Trophoblast cell (in vitro differentiated cells and primary cell): ENCODE results near the gene ZC3H8.

ENCODE experiments used
- DNase-seq, 2 donors: peaks; one replicate each; pipeline ENCODE4 v3.0.0-alpha.2; 2016
- H2AFZ ChIP-seq: 2 replicates; pipeline ENCODE4 v1.6.1; 2013; ENCODE audit warnings: low read length, moderate library complexity, mild to moderate bottlenecking; ENCODE audit not compliant: insufficient read depth, poor library complexity
- H2AK5ac ChIP-seq: 2 replicates; pipeline ENCODE4 v1.6.1; 2013; ENCODE audit warnings: mild to moderate bottlenecking, low read length
- H2BK120ac ChIP-seq: 2 replicates; pipeline ENCODE4 v1.6.1; 2013; ENCODE audit warnings: low read length, mild to moderate bottlenecking, moderate library complexity; ENCODE audit not compliant: insufficient read depth, poor library complexity
- H2BK12ac ChIP-seq: 2 replicates; pipeline ENCODE4 v1.6.1; 2013; ENCODE audit warnings: mild to moderate bottlenecking, low read length, moderate library complexity
- H2BK5ac ChIP-seq: 2 replicates; pipeline ENCODE4 v1.6.1; 2013; ENCODE audit warnings: low read length, low read depth, moderate library complexity, mild to moderate bottlenecking; ENCODE audit not compliant: poor library complexity
- H3K14ac ChIP-seq: 2 replicates; pipeline ENCODE4 v1.6.1; 2013; ENCODE audit warnings: mild to moderate bottlenecking, low read length
- H3K18ac ChIP-seq: 2 replicates; pipeline ENCODE4 v1.6.1; 2013; ENCODE audit warnings: mild to moderate bottlenecking, low read length
- H3K23ac ChIP-seq: 2 replicates; pipeline ENCODE4 v1.6.1; 2013; ENCODE audit warnings: low read length
- H3K27ac ChIP-seq: 2 replicates; pipeline ENCODE4 v1.5.1; 2013; ENCODE audit warnings: low read depth, mild to moderate bottlenecking, inconsistent platforms, low read length, moderate library complexity
- H3K27me3 ChIP-seq: 2 replicates; pipeline ENCODE4 v1.6.1; 2013; ENCODE audit warnings: inconsistent platforms, mild to moderate bottlenecking, low read length, moderate library complexity; ENCODE audit not compliant: insufficient read depth
- H3K36me3 ChIP-seq, 2 experiments: 1 replicate in 1 of 2; 2 replicates in 1 of 2; pipeline ENCODE4 v1.6.1; 2013; ENCODE audit warnings: low read length in 2 of 2, mild to moderate bottlenecking in 2 of 2, moderate library complexity in 1 of 2; ENCODE audit not compliant: insufficient read depth in 2 of 2, control insufficient read depth in 1 of 2
- H3K4ac ChIP-seq: 2 replicates; pipeline ENCODE4 v1.6.1; 2013; ENCODE audit warnings: low read depth, mild to moderate bottlenecking, low read length, moderate library complexity
- H3K4me1 ChIP-seq, 2 experiments: 1 replicate in 1 of 2; 2 replicates in 1 of 2; pipeline ENCODE4 v1.6.1; 2013; ENCODE audit warnings: low read length in 2 of 2, mild to moderate bottlenecking in 2 of 2, moderate library complexity in 1 of 2; ENCODE audit not compliant: insufficient read depth in 2 of 2, control insufficient read depth in 1 of 2
- H3K4me2 ChIP-seq: 2 replicates; pipeline ENCODE4 v1.6.1; 2013; ENCODE audit warnings: inconsistent platforms, mild to moderate bottlenecking, low read length, moderate library complexity
- H3K4me3 ChIP-seq: 2 replicates; pipeline ENCODE4 v1.5.1; 2013; ENCODE audit warnings: mild to moderate bottlenecking, low read depth, low read length, inconsistent platforms
- H3K79me1 ChIP-seq: one replicate; pipeline ENCODE4 v1.6.1; 2013; ENCODE audit warnings: low read length
- H3K79me2 ChIP-seq: 2 replicates; pipeline ENCODE4 v1.6.1; 2013; ENCODE audit warnings: low read length, mild to moderate bottlenecking; ENCODE audit not compliant: control insufficient read depth, insufficient read depth, poor library complexity
- H3K9ac ChIP-seq: 2 replicates; pipeline ENCODE4 v1.6.1; 2013; ENCODE audit warnings: mild to moderate bottlenecking, low read length
- H3K9me3 ChIP-seq: 2 replicates; pipeline ENCODE4 v1.6.1; 2013; ENCODE audit warnings: low read depth, mild to moderate bottlenecking, control low read depth, inconsistent platforms, low read length; ENCODE audit not compliant: insufficient read depth
- H4K12ac ChIP-seq: 2 replicates; pipeline ENCODE4 v1.6.1; 2013; ENCODE audit warnings: low read depth, mild to moderate bottlenecking, low read length, moderate library complexity
- H4K8ac ChIP-seq: 2 replicates; pipeline ENCODE4 v1.6.1; 2013; ENCODE audit warnings: low read depth, mild to moderate bottlenecking, low read length, moderate library complexity
- H4K91ac ChIP-seq: one replicate; pipeline ENCODE4 v1.6.1; 2013; ENCODE audit warnings: low read depth, mild to moderate bottlenecking, low read length, moderate library complexity
- WGBS: extraction: QIAGEN DNeasy Blood & Tissue Kit; methylation state at CpG from one replicate; pipeline ENCODE4 v1.1.7; 2013; ENCODE audit warnings: missing lambda C conversion rate; ENCODE audit not compliant: insufficient read length, insufficient coverage; ENCODE audit errors: extremely low coverage; 5-methylcytosine and 5-hydroxymethylcytosine counted together

Gene ZC3H8

GRCh38 chr2:112296407-112296806 is 41.6 kb upstream of the ZC3H8 start:
- Histone ChIP-seq H4K8ac (no peak overlapping the region), H3K79me1 (no peaks in the 10 kb centered on the region), H3K4me2 (no peak overlapping the region), H3K14ac (no peak overlapping the region), H3K9me3 (no peaks in the 10 kb centered on the region), H2AFZ (no peak overlapping the region), H3K9ac (no peak overlapping the region), H3K27ac (no peak overlapping the region), H4K91ac (no peak overlapping the region), H2BK120ac (no peak overlapping the region), H3K4ac (no peak overlapping the region), H3K27me3 (no peaks in the 10 kb centered on the region), H3K79me2 (no peaks in the 10 kb centered on the region), H3K4me1 (no peaks in the 10 kb centered on the region), H3K18ac (no peak overlapping the region), H3K23ac (no peak overlapping the region), H2AK5ac (no peak overlapping the region), H3K4me3 (no peak overlapping the region), H2BK12ac (no peak overlapping the region), H3K36me3 (no peaks in the 10 kb centered on the region), H4K12ac (no peak overlapping the region), H2BK5ac (no peak overlapping the region)
- no peak for DNase-seq
- WGBS = no CpG with 5 or more reads among the region's 2 CpGs

GRCh38 chr2:112295407-112296078 is 40.7 kb upstream of the ZC3H8 start:
- Histone ChIP-seq H2AK5ac (no peak overlapping the region), H3K4me3 (no peak overlapping the region), H3K9me3 (no peaks in the 10 kb centered on the region), H3K4ac (no peak overlapping the region), H3K23ac (no peak overlapping the region), H4K12ac (no peak overlapping the region), H2BK120ac (no peak overlapping the region), H4K8ac (no peak overlapping the region), H4K91ac (no peak overlapping the region), H3K36me3 (no peaks in the 10 kb centered on the region), H3K79me1 (no peaks in the 10 kb centered on the region), H3K27me3 (no peaks in the 10 kb centered on the region), H3K14ac (no peak overlapping the region), H2BK12ac (no peak overlapping the region), H3K79me2 (no peaks in the 10 kb centered on the region), H3K4me1 (no peaks in the 10 kb centered on the region), H3K27ac (no peak overlapping the region), H3K18ac (no peak overlapping the region), H2BK5ac (no peak overlapping the region), H3K9ac (no peak overlapping the region), H2AFZ (no peak overlapping the region), H3K4me2 (no peak overlapping the region)
- DNase-seq = no peak
- no CpG with 5 or more reads among the region's 5 CpGs for WGBS

DNA sequence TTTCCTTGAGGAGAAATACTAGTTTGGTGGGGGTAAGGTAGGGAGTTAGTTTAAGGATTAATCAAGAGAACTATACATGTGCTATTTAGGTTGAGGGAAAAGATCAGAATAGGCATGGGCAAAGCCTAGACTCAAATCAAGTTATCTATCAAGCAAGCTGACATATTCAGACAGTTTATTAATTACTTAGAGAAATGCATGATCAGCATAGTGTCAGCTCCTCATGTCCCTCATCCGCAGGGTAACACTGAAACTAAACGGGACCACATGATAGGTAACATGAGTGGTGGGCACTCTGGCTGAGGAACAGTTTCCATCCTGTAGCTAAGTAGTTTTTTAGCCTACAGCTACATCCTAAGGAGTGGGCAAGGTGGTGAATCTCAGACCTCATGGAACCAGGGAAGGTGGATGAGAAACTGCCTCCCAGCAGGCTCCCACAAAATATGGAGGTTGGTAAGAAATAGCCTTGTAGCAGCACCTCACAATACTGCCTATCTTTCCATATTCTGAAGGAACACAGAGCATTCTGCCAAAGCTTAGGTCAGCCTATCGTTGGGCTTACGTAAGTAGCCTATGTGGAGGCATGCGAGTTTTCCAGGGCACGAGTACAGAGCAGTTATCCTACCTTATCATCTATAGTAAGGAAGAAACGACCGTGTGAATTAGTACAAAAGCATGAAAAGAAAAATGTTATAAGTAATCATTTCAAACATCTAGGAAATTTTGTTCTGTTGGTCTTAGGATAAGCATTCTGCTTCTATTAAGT is 39.0 kb upstream of the ZC3H8 start:
- Histone ChIP-seq H3K4me2 (no peak overlapping the region), H3K27me3 (no peaks in the 10 kb centered on the region), H3K4me3 (no peak overlapping the region), H2AK5ac (no peak overlapping the region), H3K4ac (no peak overlapping the region), H4K91ac (no peak overlapping the region), H3K23ac (no peak overlapping the region), H3K36me3 (no peaks in the 10 kb centered on the region), H4K12ac (no peak overlapping the region), H3K14ac (no peak overlapping the region), H3K9ac (no peak overlapping the region), H2BK120ac (no peak overlapping the region), H3K79me1 (no peaks in the 10 kb centered on the region), H3K27ac (no peak overlapping the region), H2BK5ac (no peak overlapping the region), H2AFZ (no peak overlapping the region), H3K4me1 (no peaks in the 10 kb centered on the region), H3K79me2 (no peaks in the 10 kb centered on the region), H2BK12ac (no peak overlapping the region), H3K18ac (no peak overlapping the region), H3K9me3 (no peaks in the 10 kb centered on the region), H4K8ac (no peak overlapping the region)
- peak; percentile 42 to 68 for DNase-seq
- WGBS = no CpG with 5 or more reads among the region's 8 CpGs

DNA sequence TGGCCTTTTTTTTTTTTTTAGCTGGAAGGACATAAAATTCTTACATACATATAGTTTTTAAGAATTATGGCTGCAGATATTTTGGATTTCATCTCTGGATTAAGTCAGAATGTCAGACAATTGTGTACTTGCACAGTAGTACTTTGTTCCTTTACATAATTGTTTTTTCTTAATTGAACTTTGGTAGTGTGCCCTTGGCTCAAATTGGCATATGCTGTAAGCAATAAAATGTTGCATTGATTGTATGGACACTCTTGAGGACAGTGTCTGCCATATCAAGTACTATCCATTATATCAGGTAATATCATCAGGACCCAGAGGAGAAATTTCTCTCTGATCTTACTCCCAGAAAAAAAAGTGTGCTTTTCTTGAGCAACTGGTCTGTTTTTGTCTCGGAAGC is 35.8 kb upstream of the ZC3H8 start:
- no peak overlapping the region for H2BK120ac ChIP-seq
- H3K4me3 ChIP-seq = no peak overlapping the region
- no peak overlapping the region for H3K9ac ChIP-seq
- no peak overlapping the region for H3K4me2 ChIP-seq
- no peaks in the 10 kb centered on the region for H3K36me3 ChIP-seq
- H3K79me2 ChIP-seq = no peaks in the 10 kb centered on the region
- H3K79me1 ChIP-seq = no peaks in the 10 kb centered on the region
- H2AK5ac ChIP-seq = no peak overlapping the region
- H3K4me1 ChIP-seq = no peaks in the 10 kb centered on the region
- H3K9me3 ChIP-seq = no peaks in the 10 kb centered on the region
- no peak overlapping the region for H3K18ac ChIP-seq
- no peak overlapping the region for H4K8ac ChIP-seq
- no peak overlapping the region for H3K4ac ChIP-seq
- no peak for DNase-seq
- H3K27me3 ChIP-seq = no peaks in the 10 kb centered on the region
- H2BK5ac ChIP-seq = no peak overlapping the region
- H3K23ac ChIP-seq = no peak overlapping the region
- H2AFZ ChIP-seq = no peak overlapping the region
- WGBS = no CpG with 5 or more reads among the region's 1 CpG
- H4K91ac ChIP-seq = no peak overlapping the region
- H2BK12ac ChIP-seq = no peak overlapping the region
- H3K14ac ChIP-seq = no peak overlapping the region
- H3K27ac ChIP-seq = no peak overlapping the region
- no peak overlapping the region for H4K12ac ChIP-seq
